ENCODE results near the gene ZMAT5.

DNA sequence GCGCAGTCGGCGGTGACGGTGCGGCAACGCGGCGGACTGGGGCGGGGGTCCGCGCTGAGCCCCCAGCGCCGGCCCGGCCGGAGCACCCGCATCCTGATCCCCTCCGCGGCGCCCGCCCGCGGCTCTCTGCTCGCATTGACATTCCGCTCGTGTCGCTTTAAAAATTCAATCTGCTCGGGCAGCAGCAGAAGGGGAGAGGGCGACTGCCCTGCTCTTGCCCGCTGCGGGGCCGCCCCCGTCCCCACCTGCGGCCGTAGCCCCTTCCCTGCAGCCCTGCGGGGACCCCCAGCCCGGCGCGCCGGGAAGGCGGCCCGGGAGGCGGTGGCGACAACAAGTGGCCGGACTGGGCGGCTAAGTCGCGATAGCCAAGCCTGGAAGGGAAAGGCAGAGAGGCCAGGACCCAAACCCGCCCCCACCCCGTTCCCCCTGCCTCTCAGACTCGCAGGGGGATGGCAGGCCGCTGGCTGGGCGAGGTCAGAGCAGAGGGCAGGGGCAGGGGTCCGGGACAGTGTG is 45.9 kb downstream of the ZMAT5 start:
- TF ChIP-seq EZH2 (IDR thresholded peaks at IDR 0.05) (peak; percentile 92), POLR2AphosphoS5 (IDR thresholded peaks at IDR 0.05; ENCODE audit: borderline replicate concordance, low read depth, low read length) (no peak)
